HepG2 (cell line): ENCODE measurements around the gene SOCS1. TPM values are rescaled to one million over a fixed set of nuclear protein-coding genes. Genes with fewer than 3 reads are reported as not detected.

Experiments used
- HDAC2 ChIP-seq: sonication (generic); formaldehyde crosslinking; IDR thresholded peaks from 2 replicates; pipeline ENCODE4 v1.4.0; 2020; ENCODE audit warnings: missing genetic modification reagents
- KDM3A ChIP-seq: IDR thresholded peaks from 2 replicates; pipeline ENCODE4 v1.6.1; 2018; ENCODE audit warnings: low read depth, missing compliant biosample characterization
- KDM5B ChIP-seq: sonication (generic); formaldehyde crosslinking; IDR thresholded peaks from 2 replicates; pipeline ENCODE4 v1.4.0; 2020; ENCODE audit warnings: missing genetic modification reagents, mild to moderate bottlenecking, borderline replicate concordance
- KLF15 ChIP-seq: sonication (generic); formaldehyde crosslinking; IDR thresholded peaks from 2 replicates; pipeline ENCODE4 v1.8.1; 2023; ENCODE audit warnings: borderline replicate concordance, mild to moderate bottlenecking, inconsistent platforms, missing genetic modification reagents, mixed read lengths
- REL ChIP-seq: sonication (generic); formaldehyde crosslinking; conservative IDR thresholded peaks from 2 replicates; pipeline ENCODE4 v1.8.0; 2022; ENCODE audit warnings: mild to moderate bottlenecking, missing genetic modification reagents, moderate library complexity
- SAFB2 ChIP-seq: sonication (generic); formaldehyde crosslinking; IDR thresholded peaks from 2 replicates; pipeline ENCODE4 v1.5.1; 2020; ENCODE audit warnings: missing genetic modification reagents, low read depth, mild to moderate bottlenecking, borderline replicate concordance
- TCF12 ChIP-seq, 2 experiments: fragments of 450-650 bp in 1 of 2; sonication (generic) in 1 of 2; formaldehyde crosslinking in 1 of 2; IDR thresholded peaks; 2 replicates each; pipeline versions ENCODE4 v1.6.1 to v1.8.0; 2017 to 2022; ENCODE audit warnings: antibody characterized with exemption in 1 of 2, mild to moderate bottlenecking in 1 of 2, missing genetic modification reagents in 1 of 2, moderate library complexity in 1 of 2
- ZC3H13 ChIP-seq: sonication (generic); formaldehyde crosslinking; IDR thresholded peaks from 2 replicates; pipeline ENCODE4 v1.8.1; 2023; ENCODE audit warnings: mild to moderate bottlenecking, missing genetic modification reagents, moderate library complexity
- ZFY ChIP-seq: sonication (generic); formaldehyde crosslinking; IDR thresholded peaks from 2 replicates; pipeline ENCODE4 v1.4.0; 2020; ENCODE audit warnings: missing genetic modification reagents
- ZMYM3 ChIP-seq: sonication (generic); formaldehyde crosslinking; IDR thresholded peaks from 2 replicates; pipeline ENCODE4 v1.5.1; 2020; ENCODE audit warnings: mild to moderate bottlenecking, missing genetic modification reagents
- ZNF33B ChIP-seq: sonication (generic); formaldehyde crosslinking; IDR thresholded peaks from 2 replicates; pipeline ENCODE4 v1.5.1; 2020; ENCODE audit warnings: mild to moderate bottlenecking, missing genetic modification reagents
- ZNF547 ChIP-seq: sonication (generic); formaldehyde crosslinking; IDR thresholded peaks from 2 replicates; pipeline ENCODE4 v1.5.1; 2020; ENCODE audit warnings: mild to moderate bottlenecking, missing genetic modification reagents
- ZNF589 ChIP-seq: sonication (generic); formaldehyde crosslinking; conservative IDR thresholded peaks from 2 replicates; pipeline ENCODE4 v1.8.0; 2022; ENCODE audit warnings: mild to moderate bottlenecking, moderate library complexity, missing genetic modification reagents
- polyA plus RNA-seq, 8 experiments: library from polyadenylated mRNA; depleted of rRNA in 3 of 8; stranded (reverse) in 7 of 8; unstranded in 1 of 8; fragments of >200 nt; fragmentation: Illumina TruSeq in 4 of 8; extraction: Trizol in 4 of 8; gene quantifications; 2 replicates each; pipeline versions ENCODE4 v1.2.1 to v1.2.3, GENCODE V29; 2011 to 2016; ENCODE audit warnings: low read depth in 4 of 8, missing spikeins in 1 of 8, mixed read lengths in 1 of 8; ENCODE audit not compliant: insufficient read depth in 1 of 8
- total RNA-seq, 5 experiments: library from RNA; depleted of rRNA; stranded (reverse); fragments of >200 nt; fragmentation: Illumina TruSeq; extraction: Trizol; gene quantifications; 2 replicates each; pipeline ENCODE4 v1.2.3, GENCODE V29; 2016; ENCODE audit warnings: low read depth in 1 of 5
- TF ChIP-seq, protein P1 (sequence below): sonication (generic); formaldehyde crosslinking; IDR thresholded peaks from 2 replicates; pipeline ENCODE4 v1.4.0; 2020; ENCODE audit warnings: mild to moderate bottlenecking, missing genetic modification reagents, borderline replicate concordance
- TF ChIP-seq, protein P2 (sequence below): sonication (generic); formaldehyde crosslinking; IDR thresholded peaks from 2 replicates; pipeline ENCODE4 v1.4.0; 2020; ENCODE audit warnings: missing genetic modification reagents
- TF ChIP-seq, protein P3 (sequence below): sonication (generic); formaldehyde crosslinking; conservative IDR thresholded peaks from 2 replicates; pipeline ENCODE4 v1.8.1; 2023; ENCODE audit warnings: missing genetic modification reagents
- TF ChIP-seq, protein P4 (sequence below): sonication (generic); formaldehyde crosslinking; IDR thresholded peaks from 2 replicates; pipeline ENCODE4 v1.4.0; 2020; ENCODE audit warnings: low read depth, mild to moderate bottlenecking, missing genetic modification reagents

The SOCS1 gene
- total and polyA plus RNA-seq, 2 of the 13 experiments (the other 11 are each of a cell fraction or from before 2014, with no cell fraction given), result 5.3 to 6.3 TPM

DNA sequence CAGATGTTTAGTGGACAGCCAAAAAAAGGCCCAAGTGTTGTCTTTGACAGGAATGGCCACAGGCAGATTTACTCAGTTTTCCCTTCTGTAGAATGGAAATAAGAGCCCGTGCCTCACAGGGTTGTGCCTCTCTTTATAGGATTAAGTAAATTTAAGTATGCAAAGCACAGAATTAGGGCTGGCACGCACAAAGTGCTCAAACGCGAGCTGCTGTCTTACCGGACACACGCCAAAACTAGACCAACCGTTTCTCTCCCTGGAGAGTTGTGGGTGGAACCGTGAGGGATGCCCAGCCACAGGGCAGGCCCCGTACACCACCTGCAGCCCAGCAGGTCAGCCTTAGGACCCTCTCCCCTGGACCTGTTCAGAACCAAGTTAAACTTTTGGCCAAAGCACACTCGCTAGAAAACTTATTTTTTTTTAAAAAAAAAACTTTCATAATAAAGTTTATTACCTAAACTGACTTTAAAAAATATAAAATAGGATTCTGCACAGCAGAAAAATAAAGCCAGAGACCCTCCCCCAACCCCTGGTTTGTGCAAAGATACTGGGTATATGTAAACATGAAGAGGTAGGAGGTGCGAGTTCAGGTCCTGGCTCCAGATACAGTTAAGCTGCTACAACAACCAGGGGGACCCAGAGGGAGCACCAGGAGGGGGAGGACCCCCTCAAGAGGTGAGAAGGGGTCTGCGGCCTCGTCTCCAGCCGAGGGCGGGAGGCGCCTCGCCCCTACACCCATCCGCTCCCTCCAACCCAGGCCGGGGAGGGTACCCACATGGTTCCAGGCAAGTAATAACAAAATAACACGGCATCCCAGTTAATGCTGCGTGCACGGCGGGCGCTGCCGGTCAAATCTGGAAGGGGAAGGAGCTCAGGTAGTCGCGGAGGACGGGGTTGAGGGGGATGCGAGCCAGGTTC is 1.8 kb downstream of the SOCS1 start (continued):
- TF ChIP-seq ZC3H13 (CRISPR knock-in tag) (peak; percentile 96), ZFY (0 out of 2 replicates have a peak, but pooled peaks have one; percentile 24), KDM3A (0 out of 2 replicates have a peak, but pooled peaks have one; percentile 28), ZNF589 (peak; percentile 31; the same call in 1 of the 2 replicates), ZNF33B (peak; percentile 74; the same call in 1 of the 2 replicates), HDAC2 (CRISPR knock-in tag) (no peak), REL (CRISPR knock-in tag) (0 out of 2 replicates have a peak, but pooled peaks have one; percentile 33), SAFB2 (CRISPR knock-in tag) (0 out of 2 replicates have a peak, but pooled peaks have one; percentile 15), ZNF547 (0 out of 2 replicates have a peak, but pooled peaks have one; percentile 17), TCF12 (IDR thresholded peaks at IDR 0.05) (no peak), TCF12 (CRISPR knock-in tag; IDR thresholded peaks at IDR 0.05) (0 out of 2 replicates have a peak, but pooled peaks have one; percentile 34), ZMYM3 (CRISPR knock-in tag) (0 out of 2 replicates have a peak, but pooled peaks have one; percentile 13), KLF15 (0 out of 2 replicates have a peak, but pooled peaks have one; percentile 44), KDM5B (CRISPR knock-in tag) (peak; percentile 56; the same call in 1 of the 2 replicates)
- TF ChIP-seq, protein P1, sequence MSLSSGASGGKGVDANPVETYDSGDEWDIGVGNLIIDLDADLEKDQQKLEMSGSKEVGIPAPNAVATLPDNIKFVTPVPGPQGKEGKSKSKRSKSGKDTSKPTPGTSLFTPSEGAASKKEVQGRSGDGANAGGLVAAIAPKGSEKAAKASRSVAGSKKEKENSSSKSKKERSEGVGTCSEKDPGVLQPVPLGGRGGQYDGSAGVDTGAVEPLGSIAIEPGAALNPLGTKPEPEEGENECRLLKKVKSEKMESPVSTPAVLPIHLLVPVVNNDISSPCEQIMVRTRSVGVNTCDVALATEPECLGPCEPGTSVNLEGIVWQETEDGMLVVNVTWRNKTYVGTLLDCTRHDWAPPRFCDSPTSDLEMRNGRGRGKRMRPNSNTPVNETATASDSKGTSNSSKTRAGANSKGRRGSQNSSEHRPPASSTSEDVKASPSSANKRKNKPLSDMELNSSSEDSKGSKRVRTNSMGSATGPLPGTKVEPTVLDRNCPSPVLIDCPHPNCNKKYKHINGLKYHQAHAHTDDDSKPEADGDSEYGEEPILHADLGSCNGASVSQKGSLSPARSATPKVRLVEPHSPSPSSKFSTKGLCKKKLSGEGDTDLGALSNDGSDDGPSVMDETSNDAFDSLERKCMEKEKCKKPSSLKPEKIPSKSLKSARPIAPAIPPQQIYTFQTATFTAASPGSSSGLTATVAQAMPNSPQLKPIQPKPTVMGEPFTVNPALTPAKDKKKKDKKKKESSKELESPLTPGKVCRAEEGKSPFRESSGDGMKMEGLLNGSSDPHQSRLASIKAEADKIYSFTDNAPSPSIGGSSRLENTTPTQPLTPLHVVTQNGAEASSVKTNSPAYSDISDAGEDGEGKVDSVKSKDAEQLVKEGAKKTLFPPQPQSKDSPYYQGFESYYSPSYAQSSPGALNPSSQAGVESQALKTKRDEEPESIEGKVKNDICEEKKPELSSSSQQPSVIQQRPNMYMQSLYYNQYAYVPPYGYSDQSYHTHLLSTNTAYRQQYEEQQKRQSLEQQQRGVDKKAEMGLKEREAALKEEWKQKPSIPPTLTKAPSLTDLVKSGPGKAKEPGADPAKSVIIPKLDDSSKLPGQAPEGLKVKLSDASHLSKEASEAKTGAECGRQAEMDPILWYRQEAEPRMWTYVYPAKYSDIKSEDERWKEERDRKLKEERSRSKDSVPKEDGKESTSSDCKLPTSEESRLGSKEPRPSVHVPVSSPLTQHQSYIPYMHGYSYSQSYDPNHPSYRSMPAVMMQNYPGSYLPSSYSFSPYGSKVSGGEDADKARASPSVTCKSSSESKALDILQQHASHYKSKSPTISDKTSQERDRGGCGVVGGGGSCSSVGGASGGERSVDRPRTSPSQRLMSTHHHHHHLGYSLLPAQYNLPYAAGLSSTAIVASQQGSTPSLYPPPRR (CRISPR knock-in tag), result 0 out of 2 replicates have a peak, but pooled peaks have one; percentile 23
- TF ChIP-seq, protein P2, sequence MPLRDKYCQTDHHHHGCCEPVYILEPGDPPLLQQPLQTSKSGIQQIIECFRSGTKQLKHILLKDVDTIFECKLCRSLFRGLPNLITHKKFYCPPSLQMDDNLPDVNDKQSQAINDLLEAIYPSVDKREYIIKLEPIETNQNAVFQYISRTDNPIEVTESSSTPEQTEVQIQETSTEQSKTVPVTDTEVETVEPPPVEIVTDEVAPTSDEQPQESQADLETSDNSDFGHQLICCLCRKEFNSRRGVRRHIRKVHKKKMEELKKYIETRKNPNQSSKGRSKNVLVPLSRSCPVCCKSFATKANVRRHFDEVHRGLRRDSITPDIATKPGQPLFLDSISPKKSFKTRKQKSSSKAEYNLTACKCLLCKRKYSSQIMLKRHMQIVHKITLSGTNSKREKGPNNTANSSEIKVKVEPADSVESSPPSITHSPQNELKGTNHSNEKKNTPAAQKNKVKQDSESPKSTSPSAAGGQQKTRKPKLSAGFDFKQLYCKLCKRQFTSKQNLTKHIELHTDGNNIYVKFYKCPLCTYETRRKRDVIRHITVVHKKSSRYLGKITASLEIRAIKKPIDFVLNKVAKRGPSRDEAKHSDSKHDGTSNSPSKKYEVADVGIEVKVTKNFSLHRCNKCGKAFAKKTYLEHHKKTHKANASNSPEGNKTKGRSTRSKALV (CRISPR knock-in tag), result no peak
- TF ChIP-seq, protein P3, sequence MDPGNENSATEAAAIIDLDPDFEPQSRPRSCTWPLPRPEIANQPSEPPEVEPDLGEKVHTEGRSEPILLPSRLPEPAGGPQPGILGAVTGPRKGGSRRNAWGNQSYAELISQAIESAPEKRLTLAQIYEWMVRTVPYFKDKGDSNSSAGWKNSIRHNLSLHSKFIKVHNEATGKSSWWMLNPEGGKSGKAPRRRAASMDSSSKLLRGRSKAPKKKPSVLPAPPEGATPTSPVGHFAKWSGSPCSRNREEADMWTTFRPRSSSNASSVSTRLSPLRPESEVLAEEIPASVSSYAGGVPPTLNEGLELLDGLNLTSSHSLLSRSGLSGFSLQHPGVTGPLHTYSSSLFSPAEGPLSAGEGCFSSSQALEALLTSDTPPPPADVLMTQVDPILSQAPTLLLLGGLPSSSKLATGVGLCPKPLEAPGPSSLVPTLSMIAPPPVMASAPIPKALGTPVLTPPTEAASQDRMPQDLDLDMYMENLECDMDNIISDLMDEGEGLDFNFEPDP (CRISPR knock-in tag), result 0 out of 2 replicates have a peak, but pooled peaks have one; percentile 27
- TF ChIP-seq, protein P4, sequence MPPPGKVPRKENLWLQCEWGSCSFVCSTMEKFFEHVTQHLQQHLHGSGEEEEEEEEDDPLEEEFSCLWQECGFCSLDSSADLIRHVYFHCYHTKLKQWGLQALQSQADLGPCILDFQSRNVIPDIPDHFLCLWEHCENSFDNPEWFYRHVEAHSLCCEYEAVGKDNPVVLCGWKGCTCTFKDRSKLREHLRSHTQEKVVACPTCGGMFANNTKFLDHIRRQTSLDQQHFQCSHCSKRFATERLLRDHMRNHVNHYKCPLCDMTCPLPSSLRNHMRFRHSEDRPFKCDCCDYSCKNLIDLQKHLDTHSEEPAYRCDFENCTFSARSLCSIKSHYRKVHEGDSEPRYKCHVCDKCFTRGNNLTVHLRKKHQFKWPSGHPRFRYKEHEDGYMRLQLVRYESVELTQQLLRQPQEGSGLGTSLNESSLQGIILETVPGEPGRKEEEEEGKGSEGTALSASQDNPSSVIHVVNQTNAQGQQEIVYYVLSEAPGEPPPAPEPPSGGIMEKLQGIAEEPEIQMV (CRISPR knock-in tag), result peak; percentile 29; the same call in 1 of the 2 replicates
